ENCODE data around the gene INSC.

- no peak for TF ChIP-seq CTCF (conservative IDR thresholded peaks at IDR 0.05; ENCODE audit: low read depth, low read length)
- no peak for TF ChIP-seq POLR2A (IDR thresholded peaks at IDR 0.05; ENCODE audit: low read depth, low read length)
- no peak for TF ChIP-seq MXI1 (IDR thresholded peaks at IDR 0.05; ENCODE audit: borderline replicate concordance, low read depth, low read length)
- TF ChIP-seq, protein P1, sequence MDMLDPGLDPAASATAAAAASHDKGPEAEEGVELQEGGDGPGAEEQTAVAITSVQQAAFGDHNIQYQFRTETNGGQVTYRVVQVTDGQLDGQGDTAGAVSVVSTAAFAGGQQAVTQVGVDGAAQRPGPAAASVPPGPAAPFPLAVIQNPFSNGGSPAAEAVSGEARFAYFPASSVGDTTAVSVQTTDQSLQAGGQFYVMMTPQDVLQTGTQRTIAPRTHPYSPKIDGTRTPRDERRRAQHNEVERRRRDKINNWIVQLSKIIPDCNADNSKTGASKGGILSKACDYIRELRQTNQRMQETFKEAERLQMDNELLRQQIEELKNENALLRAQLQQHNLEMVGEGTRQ (IDR thresholded peaks at IDR 0.05; ENCODE audit: low read depth, low read length): no peak
- no peak for TF ChIP-seq SMC3 (IDR thresholded peaks at IDR 0.05; ENCODE audit: low read depth, low read length)
These were observed 74.5 kb downstream of the INSC start for GRCh38 chr11:15189189-15189588.
